ENCODE measurements around the gene CALR. TPM values are rescaled to one million over a fixed set of nuclear protein-coding genes. Genes with fewer than 3 reads are reported as not detected.

CALR gene
- total and polyA plus RNA-seq, 9 of the 15 experiments (the other 6 are each of a cell fraction or from before 2014, with no cell fraction given), result 126 to 811 (median 642) TPM

GRCh38 chr19:12970070-12970820 lies 31.8 kb downstream of the CALR start (continued):
- no peak for TF ChIP-seq NR2F6 (CRISPR knock-in tag; IDR thresholded peaks at IDR 0.05)
- TF ChIP-seq SRSF9 (IDR thresholded peaks at IDR 0.05; ENCODE audit: borderline replicate concordance, low read depth, low read length), result no peak
- no peak for TF ChIP-seq FOS (IDR thresholded peaks at IDR 0.05; ENCODE audit: extremely low read depth, insufficient read length)
- TF ChIP-seq ZBTB2 (IDR thresholded peaks at IDR 0.05), result 0 out of 2 replicates have a peak, but pooled peaks have one; percentile 27
- TF ChIP-seq ZFX (CRISPR knock-in tag; IDR thresholded peaks at IDR 0.05), result no peak
- peak; percentile 77 for TF ChIP-seq RBM25 (IDR thresholded peaks at IDR 0.05; ENCODE audit: low read depth, low read length, severe bottlenecking)
- no peak for TF ChIP-seq NEUROD1 (IDR thresholded peaks at IDR 0.05; ENCODE audit: borderline replicate concordance, low read depth, low read length, partially characterized antibody)
- TF ChIP-seq KHSRP (IDR thresholded peaks at IDR 0.05), result no peak
- TF ChIP-seq, protein P1, sequence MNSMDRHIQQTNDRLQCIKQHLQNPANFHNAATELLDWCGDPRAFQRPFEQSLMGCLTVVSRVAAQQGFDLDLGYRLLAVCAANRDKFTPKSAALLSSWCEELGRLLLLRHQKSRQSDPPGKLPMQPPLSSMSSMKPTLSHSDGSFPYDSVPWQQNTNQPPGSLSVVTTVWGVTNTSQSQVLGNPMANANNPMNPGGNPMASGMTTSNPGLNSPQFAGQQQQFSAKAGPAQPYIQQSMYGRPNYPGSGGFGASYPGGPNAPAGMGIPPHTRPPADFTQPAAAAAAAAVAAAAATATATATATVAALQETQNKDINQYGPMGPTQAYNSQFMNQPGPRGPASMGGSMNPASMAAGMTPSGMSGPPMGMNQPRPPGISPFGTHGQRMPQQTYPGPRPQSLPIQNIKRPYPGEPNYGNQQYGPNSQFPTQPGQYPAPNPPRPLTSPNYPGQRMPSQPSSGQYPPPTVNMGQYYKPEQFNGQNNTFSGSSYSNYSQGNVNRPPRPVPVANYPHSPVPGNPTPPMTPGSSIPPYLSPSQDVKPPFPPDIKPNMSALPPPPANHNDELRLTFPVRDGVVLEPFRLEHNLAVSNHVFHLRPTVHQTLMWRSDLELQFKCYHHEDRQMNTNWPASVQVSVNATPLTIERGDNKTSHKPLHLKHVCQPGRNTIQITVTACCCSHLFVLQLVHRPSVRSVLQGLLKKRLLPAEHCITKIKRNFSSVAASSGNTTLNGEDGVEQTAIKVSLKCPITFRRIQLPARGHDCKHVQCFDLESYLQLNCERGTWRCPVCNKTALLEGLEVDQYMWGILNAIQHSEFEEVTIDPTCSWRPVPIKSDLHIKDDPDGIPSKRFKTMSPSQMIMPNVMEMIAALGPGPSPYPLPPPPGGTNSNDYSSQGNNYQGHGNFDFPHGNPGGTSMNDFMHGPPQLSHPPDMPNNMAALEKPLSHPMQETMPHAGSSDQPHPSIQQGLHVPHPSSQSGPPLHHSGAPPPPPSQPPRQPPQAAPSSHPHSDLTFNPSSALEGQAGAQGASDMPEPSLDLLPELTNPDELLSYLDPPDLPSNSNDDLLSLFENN (IDR thresholded peaks at IDR 0.05; ENCODE audit: low read depth in 2 of 2, low read length in 2 of 2), result no peak
- TF ChIP-seq, protein P2, sequence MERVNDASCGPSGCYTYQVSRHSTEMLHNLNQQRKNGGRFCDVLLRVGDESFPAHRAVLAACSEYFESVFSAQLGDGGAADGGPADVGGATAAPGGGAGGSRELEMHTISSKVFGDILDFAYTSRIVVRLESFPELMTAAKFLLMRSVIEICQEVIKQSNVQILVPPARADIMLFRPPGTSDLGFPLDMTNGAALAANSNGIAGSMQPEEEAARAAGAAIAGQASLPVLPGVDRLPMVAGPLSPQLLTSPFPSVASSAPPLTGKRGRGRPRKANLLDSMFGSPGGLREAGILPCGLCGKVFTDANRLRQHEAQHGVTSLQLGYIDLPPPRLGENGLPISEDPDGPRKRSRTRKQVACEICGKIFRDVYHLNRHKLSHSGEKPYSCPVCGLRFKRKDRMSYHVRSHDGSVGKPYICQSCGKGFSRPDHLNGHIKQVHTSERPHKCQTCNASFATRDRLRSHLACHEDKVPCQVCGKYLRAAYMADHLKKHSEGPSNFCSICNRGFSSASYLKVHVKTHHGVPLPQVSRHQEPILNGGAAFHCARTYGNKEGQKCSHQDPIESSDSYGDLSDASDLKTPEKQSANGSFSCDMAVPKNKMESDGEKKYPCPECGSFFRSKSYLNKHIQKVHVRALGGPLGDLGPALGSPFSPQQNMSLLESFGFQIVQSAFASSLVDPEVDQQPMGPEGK (CRISPR knock-in tag; IDR thresholded peaks at IDR 0.05; ENCODE audit: borderline replicate concordance), result no peak
- TF ChIP-seq HIVEP1 (CRISPR knock-in tag; IDR thresholded peaks at IDR 0.05), result no peak
- TF ChIP-seq BRF1 (IDR thresholded peaks at IDR 0.05; ENCODE audit: borderline replicate concordance, extremely low read depth, insufficient read length), result no peak
- TF ChIP-seq, protein P3, sequence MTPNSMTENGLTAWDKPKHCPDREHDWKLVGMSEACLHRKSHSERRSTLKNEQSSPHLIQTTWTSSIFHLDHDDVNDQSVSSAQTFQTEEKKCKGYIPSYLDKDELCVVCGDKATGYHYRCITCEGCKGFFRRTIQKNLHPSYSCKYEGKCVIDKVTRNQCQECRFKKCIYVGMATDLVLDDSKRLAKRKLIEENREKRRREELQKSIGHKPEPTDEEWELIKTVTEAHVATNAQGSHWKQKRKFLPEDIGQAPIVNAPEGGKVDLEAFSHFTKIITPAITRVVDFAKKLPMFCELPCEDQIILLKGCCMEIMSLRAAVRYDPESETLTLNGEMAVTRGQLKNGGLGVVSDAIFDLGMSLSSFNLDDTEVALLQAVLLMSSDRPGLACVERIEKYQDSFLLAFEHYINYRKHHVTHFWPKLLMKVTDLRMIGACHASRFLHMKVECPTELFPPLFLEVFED (CRISPR knock-in tag; conservative IDR thresholded peaks at IDR 0.05), result no peak
- TF ChIP-seq CAMTA2 (CRISPR knock-in tag; conservative IDR thresholded peaks at IDR 0.05), result no peak
- TF ChIP-seq CHD4 (IDR thresholded peaks at IDR 0.05; ENCODE audit: insufficient read depth, insufficient replicate concordance, low read depth, low read length, poor library complexity, severe bottlenecking), result peak; percentile 53
- TF ChIP-seq SIRT6 (IDR thresholded peaks at IDR 0.05; ENCODE audit: low read depth, low read length), result no peak
- 0 out of 2 replicates have a peak, but pooled peaks have one; percentile 59 for TF ChIP-seq ELF4 (CRISPR knock-in tag; IDR thresholded peaks at IDR 0.05)
